ENCODE data around the gene RABL6.
"Not testable (repeated sequence)": the region's sequence is repeated elsewhere in the genome, so short reads cannot be mapped to it uniquely, and the experiment has no call there.

RABL6 gene

GRCh38 chr9:136857581-136858412 lies 50.0 kb downstream of the RABL6 start:
- no peak for DNase-seq (ENCODE audit: low spot score)

DNA sequence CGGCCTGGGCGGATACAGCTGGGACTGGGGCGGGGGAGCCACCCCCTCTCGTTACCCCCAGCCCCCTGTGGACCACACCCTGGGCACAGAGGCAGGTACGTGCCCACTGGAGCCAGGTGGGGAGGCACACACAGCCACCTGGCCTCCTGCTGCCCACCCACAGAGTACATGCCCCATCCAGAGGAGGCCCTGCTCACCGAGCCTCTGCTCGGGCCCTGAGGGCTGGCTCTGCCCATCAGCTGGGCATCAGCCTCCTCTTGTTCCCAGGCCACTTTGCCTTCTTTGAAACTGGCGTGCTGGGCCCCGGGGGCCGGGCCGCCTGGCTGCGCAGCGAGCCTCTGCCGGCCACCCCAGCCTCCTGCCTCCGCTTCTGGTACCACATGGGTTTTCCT lies 50.7 kb downstream of the RABL6 start:
- DNase-seq (ENCODE audit: low spot score), result no peak

DNA sequence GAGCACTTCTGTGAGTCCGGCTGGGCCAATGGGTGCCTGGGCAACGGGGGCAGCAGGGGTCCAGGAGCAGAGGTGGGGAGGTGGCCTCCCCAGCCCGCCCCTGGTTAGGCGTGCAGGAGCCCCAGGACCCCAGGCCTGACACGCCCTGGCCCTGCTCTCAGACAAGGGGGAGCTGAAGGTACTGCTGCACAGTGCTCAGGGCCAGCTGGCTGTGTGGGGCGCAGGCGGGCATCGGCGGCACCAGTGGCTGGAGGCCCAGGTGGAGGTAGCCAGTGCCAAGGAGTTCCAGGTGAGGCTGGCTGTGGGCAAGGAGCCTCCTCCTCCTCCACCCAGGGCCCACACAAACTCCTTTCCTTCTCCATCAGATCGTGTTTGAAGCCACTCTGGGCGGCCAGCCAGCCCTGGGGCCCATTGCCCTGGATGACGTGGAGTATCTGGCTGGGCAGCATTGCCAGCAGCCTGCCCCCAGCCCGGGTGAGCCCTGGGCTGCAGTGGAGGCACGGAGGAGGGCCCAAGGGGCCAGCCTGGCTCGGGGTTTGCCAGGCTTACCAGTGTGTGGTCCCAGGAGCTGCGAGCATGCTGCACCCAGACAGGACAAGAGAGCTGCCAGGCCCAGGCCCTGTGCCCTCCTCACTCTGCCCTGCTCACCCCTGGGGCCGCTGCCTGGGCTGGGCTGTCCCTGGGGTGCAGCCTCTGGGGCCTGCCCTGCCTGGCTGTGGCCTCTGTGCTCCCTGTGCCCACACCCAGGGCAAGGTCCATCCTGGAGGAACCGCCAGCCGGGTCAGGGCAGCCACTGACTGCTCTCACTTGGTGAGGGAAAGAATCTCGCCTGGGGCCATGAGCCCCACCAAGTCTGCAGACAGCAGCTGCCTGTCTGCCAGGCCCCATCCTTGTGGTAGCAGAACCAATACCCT lies 51.4 kb downstream of the RABL6 start:
- DNase-seq (ENCODE audit: low spot score), result no peak

DNA sequence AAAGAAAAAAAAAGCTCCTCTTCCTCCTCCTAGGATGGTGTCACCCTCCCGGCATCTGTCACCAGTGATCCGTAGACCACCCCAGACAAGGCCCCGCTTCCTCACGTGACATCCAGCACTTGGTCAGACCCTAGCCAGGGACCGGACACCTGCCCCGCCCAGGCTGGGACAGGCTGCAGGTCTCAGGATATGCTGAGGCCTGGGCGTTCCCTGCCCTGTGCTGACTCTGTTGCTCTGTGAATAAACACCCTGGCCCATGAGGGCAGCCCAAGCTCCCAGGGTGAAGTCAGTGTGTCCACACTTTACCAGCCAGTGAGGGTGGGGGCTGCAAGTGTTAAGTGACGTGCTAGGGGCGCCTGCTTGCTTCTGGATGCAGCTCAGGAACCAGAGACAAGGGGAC lies 52.8 kb downstream of the RABL6 start:
- DNase-seq (ENCODE audit: low spot score), result no peak

- no peak for DNase-seq (ENCODE audit: low spot score)
Observed at GRCh38 chr9:136860933-136861873, 53.5 kb downstream of the RABL6 start.

- no peak for DNase-seq (ENCODE audit: low spot score)
Observed at GRCh38 chr9:136861874-136862457, 54.2 kb downstream of the RABL6 start.

- no peak for DNase-seq (ENCODE audit: low spot score)
Observed at GRCh38 chr9:136862849-136863622, 55.3 kb downstream of the RABL6 start.

- DNase-seq (ENCODE audit: low spot score), result no peak
Observed at GRCh38 chr9:136863623-136864273, 56.0 kb downstream of the RABL6 start.

DNA sequence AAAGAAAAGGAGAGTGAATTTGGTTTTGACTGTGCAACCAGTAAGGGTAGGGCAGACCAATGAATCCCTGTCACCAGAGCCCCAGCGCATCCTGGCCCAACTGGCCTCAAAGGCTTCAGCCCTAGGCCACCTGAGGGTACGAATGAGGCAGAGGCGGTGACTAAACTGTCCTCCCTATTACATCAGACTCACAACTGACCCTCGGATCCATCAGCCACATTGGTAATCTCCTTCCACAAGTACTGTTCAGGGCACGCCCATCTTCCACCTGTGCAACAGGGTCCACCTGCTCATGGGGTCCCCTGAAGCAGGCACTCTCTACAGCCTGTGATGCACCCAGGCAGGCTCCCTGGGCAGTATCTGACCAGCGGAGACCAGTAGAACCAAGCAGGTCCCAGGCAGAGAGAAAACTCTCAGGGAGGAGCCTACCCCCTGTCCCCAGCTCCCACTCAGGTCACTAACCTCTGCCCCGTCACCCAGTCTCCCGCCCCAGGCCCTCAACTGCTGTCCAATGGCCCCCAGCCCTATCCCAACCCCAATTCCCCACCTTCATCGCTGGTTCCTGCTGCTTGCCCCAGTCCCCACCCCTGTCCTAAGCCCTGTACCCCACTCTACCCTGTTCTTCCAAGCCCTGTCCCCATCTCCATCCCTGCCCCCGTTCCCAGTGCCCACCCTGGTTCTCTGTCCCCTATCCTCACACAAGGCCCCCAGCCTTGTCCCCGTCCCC lies 57.5 kb downstream of the RABL6 start:
- DNase-seq (ENCODE audit: low spot score), result no peak

- DNase-seq (ENCODE audit: low spot score), result no peak
Observed at GRCh38 chr9:136865768-136866103, 58.0 kb downstream of the RABL6 start.

DNA sequence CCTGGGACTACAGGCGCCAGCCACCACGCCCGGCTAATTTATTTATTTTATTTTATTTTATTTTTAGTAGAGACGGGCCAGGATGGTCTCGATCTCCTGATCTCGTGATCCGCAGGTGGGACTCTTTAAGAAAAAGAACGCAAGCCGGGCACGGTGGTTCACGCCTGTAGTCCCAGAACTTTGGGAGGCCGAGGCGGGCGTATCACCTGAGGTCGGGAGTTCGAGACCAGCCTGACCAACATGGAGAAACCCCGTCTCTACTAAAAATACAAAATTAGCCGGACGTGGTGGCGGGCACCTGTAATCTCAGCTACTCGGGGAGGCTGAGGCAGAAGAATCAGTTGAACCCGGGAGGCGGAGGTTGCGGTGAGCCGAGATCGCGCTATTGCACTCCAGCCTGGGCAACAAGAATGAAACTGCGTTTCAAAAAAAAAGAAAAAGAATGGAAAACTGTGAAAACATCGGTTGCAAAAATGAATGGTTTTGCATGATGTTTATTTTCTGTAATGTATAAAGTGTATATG lies 59.2 kb downstream of the RABL6 start:
- DNase-seq (ENCODE audit: low spot score), result not testable (repeated sequence)

- DNase-seq (ENCODE audit: low spot score), result no peak
Observed at GRCh38 chr9:136867480-136867879, 59.7 kb downstream of the RABL6 start.

DNA sequence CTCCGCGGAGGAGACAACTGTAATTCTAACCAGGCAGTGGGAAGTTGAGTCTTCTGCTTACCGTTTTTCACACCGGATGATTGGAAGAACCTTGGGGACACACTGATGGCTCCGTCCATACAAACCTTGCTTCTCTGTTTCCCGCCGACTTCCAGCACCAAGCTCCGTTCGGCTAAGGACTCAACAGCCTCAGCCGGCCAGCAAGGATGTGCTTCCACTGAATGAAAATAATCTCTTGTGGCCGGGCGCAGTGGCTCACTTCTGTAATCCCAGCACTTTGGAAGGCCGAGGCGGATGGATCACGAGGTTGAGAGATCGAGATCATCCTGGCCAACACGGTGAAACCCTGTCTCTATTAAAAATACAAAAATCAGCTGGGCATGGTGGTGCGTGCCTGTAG lies 60.2 kb downstream of the RABL6 start:
- no peak for DNase-seq (ENCODE audit: low spot score)

DNA sequence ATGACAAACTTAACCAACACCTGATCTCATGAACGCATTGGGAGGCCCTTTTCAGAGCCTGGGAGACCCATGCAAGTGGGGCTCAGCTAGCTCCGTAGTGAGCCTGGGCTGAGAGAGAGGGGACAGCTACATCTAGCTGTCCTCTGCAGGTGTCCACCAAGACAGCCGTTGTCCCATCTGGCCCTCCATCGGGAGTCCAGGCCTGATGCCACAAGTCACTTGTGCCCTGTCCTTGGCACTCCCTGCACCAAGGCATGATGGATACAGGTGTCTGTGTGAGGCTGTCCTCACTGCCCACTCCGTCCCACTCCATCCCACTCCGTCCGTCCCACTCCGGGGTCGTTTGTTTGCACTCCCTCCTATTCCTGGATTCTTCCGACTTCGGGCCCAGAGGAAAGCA lies 60.9 kb downstream of the RABL6 start:
- DNase-seq (ENCODE audit: low spot score), result no peak

- DNase-seq (ENCODE audit: low spot score), result not testable (repeated sequence)
Observed at GRCh38 chr9:136869611-136870010, 61.9 kb downstream of the RABL6 start.

DNA sequence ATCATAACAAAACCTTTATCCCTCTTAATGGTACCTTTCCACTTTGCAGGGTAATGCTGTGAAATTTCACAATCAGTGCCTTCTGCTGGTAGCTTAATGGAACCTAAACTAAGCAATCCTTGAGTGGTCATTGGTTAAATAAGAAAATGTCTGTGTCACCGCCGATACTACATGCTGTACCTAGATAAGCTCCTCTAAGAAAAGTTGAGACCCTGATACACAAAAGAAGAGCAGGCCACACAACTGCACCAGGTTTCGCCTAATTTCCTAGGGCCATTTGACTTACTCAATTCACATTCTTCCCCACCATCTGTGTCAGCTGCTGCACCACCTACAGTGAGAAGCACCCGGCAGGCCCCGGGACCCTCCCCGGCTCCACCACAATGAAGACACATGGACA lies 67.4 kb downstream of the RABL6 start:
- DNase-seq (ENCODE audit: low spot score), result no peak

DNA sequence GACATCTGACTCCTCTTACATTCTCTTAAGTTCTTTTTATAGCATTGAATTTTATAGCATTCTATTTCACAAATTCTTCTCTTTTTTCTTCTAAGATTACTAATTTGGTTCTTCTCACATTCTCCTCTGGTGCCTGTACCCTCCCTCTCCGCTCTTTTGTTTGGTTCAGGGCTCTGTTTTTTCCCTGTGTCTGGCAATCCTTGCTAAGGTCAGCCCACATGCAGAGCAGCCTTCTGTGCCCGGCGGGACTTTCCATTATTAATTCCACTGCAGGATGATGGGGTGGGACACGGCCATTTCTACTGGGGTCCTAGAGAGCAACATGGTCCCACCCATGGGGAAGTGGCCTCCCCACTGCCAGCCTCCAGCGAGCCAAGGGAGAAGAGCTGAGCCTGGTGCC lies 68.7 kb downstream of the RABL6 start:
- DNase-seq (ENCODE audit: low spot score), result no peak

- DNase-seq (ENCODE audit: low spot score), result no peak
Observed at GRCh38 chr9:136880651-136881050, 72.9 kb downstream of the RABL6 start.

DNA sequence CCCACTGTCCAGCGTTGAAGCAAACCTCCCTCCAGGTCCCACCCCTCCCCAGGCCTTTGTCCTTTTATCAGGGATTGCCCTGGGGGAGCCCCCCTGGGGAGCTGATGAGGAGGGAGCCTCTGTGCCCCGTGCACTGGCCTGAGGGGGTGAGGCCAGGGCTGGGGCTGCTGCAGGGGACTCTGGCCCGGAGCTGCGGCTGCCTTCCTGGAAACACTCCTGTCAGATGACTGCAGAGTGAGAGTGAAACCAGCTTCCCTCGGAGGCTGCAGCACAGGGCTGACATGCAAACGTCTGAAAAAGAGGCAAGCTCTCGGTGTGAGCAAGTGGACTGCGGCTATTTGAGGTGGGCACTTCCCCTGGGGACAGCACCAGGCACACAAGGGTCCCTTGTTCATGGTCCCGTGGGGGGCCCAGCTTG lies 74.0 kb downstream of the RABL6 start:
- DNase-seq (ENCODE audit: low spot score), result no peak
